ENCODE results near the gene SLC34A3. TPM values are rescaled to one million over a fixed set of nuclear protein-coding genes. Genes with fewer than 3 reads are reported as not detected.
A peak's percentile ranks its signal among the peaks of the same experiment; 100 is the strongest.

SLC34A3 gene
- total RNA-seq, 2 experiments from 2014 or later, result not detected

DNA sequence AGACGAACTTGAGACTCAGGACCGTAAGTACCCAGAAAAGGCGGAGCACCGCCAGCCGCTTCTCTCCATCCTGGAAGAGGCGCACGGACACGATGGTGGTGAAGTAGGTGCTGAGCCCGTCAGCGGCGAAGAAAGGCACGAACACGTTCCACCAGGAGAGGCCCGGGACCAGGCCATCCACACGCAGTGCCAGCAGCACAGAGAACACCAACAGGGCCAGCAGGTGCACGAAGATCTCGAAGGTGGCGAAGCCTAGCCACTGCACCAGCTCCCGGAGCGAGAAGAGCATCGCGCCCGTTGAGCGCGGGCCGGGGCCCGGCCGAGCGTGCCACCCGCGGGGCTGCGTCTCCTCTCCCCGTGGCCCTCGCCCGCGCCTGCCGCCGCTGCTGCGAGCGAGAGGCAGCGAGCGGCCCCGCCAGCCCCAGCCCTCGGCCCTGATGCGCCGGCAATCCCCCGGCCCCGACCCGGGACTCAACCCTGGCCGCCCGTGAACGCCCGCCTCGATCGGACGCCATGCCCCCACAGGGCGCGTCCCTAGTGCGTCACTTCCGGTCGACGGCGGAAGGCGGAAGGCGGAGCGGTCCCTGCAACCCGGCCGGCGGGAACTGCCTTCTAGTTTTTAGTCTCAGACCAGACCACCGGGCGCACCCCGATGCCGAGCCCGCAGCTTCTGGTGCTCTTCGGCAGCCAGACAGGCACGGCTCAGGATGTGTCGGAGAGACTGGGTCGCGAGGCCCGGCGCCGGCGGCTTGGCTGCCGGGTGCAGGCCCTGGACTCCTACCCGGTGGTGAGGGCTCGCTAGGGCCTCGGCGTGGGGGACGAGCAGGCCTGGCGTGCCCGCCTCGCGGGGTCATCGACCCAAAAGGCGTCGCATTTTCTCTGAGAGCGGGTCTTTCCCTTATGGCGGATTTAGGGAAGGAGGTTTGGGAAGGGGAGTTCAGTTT is 25.3 kb upstream of the SLC34A3 start, which contains the start of the genes NDOR1 and TMEM203:
Gene NDOR1, plus strand, starts transcription at position 575 of the 944 bp plus-strand sequence. Its CDS starts 78 bp downstream, at position 653.
Gene TMEM203, minus strand, starts transcription at position 523 of the 944 bp plus-strand sequence. Its CDS starts 234 bp downstream, at position 289.
- Histone ChIP-seq H3K9me3 (ENCODE audit: low read length) (no peaks in the 10 kb centered on the region), H2AFZ (ENCODE audit: low read length) (peak within 1 kb of the TSS; percentile 47; the same call in 1 of the 2 replicates), H3K27ac (ENCODE audit: low read depth, low read length, poor library complexity, severe bottlenecking) (peak within 1 kb of the TSS; percentile 57), H4K20me1 (ENCODE audit: insufficient read depth, low read length) (peaks cover 14% of the 10 kb centered on the region; the same call in 1 of the 2 replicates), H3K9me2 (ENCODE audit: insufficient read depth, low read length) (no peaks in the 10 kb centered on the region), H3K4me1 (ENCODE audit: insufficient read depth, low read length, poor library complexity, severe bottlenecking) (peaks cover 44% of the 10 kb centered on the region), H3K4me3 (ENCODE audit: low read depth, low read length, poor library complexity, severe bottlenecking) (peak within 1 kb of the TSS; percentile 92), H3K79me2 (ENCODE audit: insufficient read depth, low read depth, low read length) (peaks cover 62% of the 10 kb centered on the region), H3K4me2 (ENCODE audit: low read length) (peak within 1 kb of the TSS; percentile 97), H3K36me3 (ENCODE audit: insufficient read depth, low read length) (peaks cover 30% of the 10 kb centered on the region)
- BruUV-seq (replicated peaks), result no TSS peak
- ChIA-PET CTCF (ENCODE audit: unreplicated experiment) (no interaction called here), POLR2A (interaction anchor here (0.9 to 1.5 kb wide), 5 partner anchors 11 to 74 kb away, joined by 3 to 4 read pairs (median 4); partner anchors contain the start of gene RNF208)
- TF ChIP-seq EZH2phosphoT487 (IDR thresholded peaks at IDR 0.05; ENCODE audit: borderline replicate concordance, low read depth, low read length), result no peak
- TF ChIP-seq, protein P1, sequence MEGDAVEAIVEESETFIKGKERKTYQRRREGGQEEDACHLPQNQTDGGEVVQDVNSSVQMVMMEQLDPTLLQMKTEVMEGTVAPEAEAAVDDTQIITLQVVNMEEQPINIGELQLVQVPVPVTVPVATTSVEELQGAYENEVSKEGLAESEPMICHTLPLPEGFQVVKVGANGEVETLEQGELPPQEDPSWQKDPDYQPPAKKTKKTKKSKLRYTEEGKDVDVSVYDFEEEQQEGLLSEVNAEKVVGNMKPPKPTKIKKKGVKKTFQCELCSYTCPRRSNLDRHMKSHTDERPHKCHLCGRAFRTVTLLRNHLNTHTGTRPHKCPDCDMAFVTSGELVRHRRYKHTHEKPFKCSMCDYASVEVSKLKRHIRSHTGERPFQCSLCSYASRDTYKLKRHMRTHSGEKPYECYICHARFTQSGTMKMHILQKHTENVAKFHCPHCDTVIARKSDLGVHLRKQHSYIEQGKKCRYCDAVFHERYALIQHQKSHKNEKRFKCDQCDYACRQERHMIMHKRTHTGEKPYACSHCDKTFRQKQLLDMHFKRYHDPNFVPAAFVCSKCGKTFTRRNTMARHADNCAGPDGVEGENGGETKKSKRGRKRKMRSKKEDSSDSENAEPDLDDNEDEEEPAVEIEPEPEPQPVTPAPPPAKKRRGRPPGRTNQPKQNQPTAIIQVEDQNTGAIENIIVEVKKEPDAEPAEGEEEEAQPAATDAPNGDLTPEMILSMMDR (conservative IDR thresholded peaks at IDR 0.05; ENCODE audit: low read length), result no peak
- intact Hi-C loops (cut with micrococcal nuclease; ENCODE audit: unreplicated experiment), result no loop called here
- DNase-seq (ENCODE audit: low spot score), result peak; percentile 91

DNA sequence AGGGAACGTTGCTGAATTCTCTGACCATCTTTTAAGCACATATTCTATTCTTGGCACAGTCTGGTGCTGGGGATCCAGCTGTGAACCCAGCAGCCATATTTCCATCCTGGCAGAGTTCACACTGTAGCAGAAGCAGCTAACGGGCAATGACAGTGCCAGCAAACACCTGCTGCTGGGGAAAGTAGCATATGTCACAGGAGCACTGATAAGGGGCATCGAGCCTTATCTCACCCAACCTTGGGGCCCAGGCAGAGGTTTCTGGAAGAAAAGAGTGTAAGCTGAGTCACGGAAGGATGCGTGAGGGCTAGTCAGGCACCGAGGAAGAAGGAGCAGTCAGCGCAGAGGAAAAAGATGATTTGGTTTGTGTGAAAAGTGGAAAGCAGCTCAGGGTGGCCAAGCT is 24.1 kb upstream of the SLC34A3 start:
- H4K20me1 ChIP-seq (ENCODE audit: insufficient read depth, low read length), result peaks cover 14% of the 10 kb centered on the region; the same call in 1 of the 2 replicates
- intact Hi-C loops (cut with micrococcal nuclease; ENCODE audit: unreplicated experiment), result no loop called here
- H3K9me2 ChIP-seq (ENCODE audit: insufficient read depth, low read length), result no peaks in the 10 kb centered on the region
- no peak overlapping the region for H3K27ac ChIP-seq (ENCODE audit: low read depth, low read length, poor library complexity, severe bottlenecking)
- BruUV-seq (replicated peaks), result no TSS peak
- H2AFZ ChIP-seq (ENCODE audit: low read length), result no peak overlapping the region
- peaks cover 42% of the 10 kb centered on the region for H3K4me1 ChIP-seq (ENCODE audit: insufficient read depth, low read length, poor library complexity, severe bottlenecking)
- TF ChIP-seq, protein P1 (conservative IDR thresholded peaks at IDR 0.05; ENCODE audit: low read length), result no peak
- TF ChIP-seq EZH2phosphoT487 (IDR thresholded peaks at IDR 0.05; ENCODE audit: borderline replicate concordance, low read depth, low read length), result no peak
- no peak for DNase-seq (ENCODE audit: low spot score)
- peaks cover 38% of the 10 kb centered on the region for H3K36me3 ChIP-seq (ENCODE audit: insufficient read depth, low read length)
- ChIA-PET POLR2A (no interaction called here), CTCF (ENCODE audit: unreplicated experiment) (interaction anchor here (0.5 kb wide), 1 partner anchor 15 kb away, joined by 6 read pairs; no protein-coding TSS in a partner anchor)
- H3K9me3 ChIP-seq (ENCODE audit: low read length), result no peaks in the 10 kb centered on the region
- H3K79me2 ChIP-seq (ENCODE audit: insufficient read depth, low read depth, low read length), result peaks cover 57% of the 10 kb centered on the region
- peak overlapping the region; percentile 92 for H3K4me3 ChIP-seq (ENCODE audit: low read depth, low read length, poor library complexity, severe bottlenecking)
- H3K4me2 ChIP-seq (ENCODE audit: low read length), result peak overlapping the region; percentile 97
